HPDE6-E6E7 (cell line): Measurements from ENCODE around the gene CINP.
"Not testable (repeated sequence)": the region's sequence is repeated elsewhere in the genome, so short reads cannot be mapped to it uniquely, and the experiment has no call there.

Source experiments
- DNase-seq: peaks from one replicate; pipeline ENCODE4 v3.0.0; 2011; ENCODE audit warnings: missing footprints; ENCODE audit errors: extremely low spot score

CINP gene

DNA sequence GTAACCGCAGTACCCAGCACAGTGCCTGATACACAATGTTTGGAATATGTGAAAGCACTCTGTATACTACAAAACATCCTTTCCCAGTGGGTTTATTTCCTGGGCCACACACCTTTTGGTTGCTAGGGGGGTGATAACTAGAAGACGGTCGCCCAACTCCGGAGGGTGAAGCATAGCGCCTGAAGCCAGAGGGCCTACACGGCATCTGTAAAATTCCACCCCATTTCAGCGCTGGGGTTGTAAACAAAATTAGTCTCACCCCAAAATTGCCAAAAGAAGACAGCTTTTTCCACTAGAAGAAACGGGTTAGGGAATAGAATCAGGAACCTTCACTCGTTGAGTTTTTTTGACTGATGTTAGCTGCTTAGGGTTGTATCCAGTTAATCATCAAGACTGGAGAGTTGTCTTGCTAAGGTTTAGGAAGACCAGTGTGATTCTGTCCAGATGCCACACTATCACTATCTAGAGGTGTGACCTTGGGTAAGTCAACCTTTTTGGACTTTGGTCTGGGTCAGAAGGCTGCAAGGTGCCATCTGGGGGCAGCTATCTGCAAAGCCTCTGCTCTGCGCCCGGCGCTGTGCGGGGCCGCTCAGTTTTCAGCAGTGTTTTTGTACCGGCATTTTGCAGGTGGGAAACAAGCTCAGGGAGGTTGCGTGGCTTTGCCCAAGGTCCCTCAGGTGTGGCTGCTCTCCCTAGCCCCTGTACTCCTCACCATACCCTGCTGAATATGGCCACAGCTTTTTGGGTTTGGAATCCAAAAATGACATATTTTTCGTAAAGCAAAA, 41.8 kb downstream of the CINP start:
- no peak for DNase-seq

DNA sequence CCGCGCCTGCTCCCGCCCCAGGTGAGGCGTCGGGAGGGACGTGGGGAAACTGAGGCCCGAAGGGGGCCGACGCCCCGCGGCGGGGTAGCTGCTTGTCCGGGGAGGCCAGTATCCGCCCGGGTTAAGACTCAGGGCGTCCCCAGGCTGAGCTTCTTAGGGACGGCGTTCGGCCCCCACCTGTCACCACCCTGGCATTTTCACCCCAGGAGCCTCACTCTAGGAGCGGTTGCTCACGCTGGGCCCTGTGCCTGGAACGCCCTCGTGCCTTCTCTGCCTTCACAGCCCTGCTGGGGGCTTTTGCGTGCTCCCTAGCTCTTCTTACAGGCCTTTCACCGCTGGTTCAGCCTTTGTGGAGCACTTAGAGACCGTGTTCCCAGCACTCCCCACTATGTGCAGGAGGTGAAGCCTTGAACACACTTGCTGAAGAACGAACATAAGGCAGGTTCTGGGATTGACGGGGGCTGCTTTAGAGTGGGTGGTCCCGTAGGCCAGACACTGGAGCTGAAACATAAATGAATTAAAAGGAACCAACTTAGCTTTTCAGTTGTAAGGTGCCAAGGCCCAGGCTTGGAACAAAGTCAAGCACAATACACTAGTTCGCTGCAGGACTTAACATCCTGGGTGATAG, 42.5 kb downstream of the CINP start:
- DNase-seq, result no peak

DNA sequence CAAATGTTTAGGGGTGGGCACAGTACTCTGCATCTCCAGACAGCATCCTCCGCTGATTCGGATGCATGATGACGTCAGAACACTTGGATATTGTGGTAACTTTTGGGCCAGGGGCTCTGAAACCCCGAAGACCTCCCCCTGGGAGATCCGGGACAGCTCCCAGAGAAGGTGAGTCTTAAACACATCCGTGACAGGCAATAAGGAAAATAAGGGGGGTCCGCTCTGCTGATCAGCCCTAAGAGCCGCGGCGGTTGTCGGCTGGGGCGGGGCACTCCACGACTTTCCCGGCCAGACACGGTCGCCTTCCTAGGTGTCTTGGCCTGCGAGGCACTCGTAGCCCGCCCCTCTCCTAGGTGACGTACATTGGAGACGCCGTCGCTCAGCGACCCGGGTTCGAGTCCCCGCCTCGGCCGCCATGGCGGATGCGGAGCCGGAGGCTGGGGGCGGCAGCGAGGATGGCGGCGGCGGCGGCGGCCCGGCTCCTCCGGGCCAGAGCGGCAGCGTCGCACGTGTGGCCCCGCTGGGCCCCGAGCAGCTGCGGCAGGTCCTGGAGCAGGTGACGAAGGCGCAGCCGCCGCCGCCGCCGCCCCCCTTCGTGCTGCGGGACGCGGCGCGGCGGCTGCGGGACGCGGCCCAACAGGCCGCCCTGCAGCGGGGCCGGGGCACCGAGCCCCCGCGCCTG, 43.2 kb downstream of the CINP start, which contains the start of gene ZNF839:
Gene ZNF839 (plus strand): TSS at position 396 of the 682 bp plus-strand sequence. CDS start 20 bp downstream, at position 416.
- peak; percentile 82 for DNase-seq

DNA sequence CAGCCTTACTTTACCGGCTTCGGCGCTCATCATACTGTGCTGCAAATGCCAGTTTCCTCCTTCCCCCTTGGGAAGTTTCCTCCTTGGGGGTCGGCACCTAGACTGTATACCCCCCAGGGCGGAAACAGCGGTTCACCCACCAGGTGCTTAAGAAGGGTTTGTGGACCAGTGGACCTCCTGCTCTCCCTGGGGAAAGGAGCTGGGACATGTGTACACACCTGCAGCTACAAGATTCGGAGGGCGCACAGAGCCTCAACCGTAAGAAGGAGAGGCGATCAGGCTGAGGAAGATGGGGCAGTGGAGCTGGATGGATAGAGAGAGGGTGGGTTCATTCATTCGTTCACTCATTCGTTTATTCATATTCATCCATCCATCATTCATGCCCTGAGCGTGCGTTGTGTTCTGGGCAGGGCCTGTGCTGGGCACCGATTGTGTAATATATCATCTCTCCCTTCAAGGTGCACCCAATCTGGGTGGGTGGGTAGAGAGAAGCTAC, 43.9 kb downstream of the CINP start:
- DNase-seq, result no peak

DNA sequence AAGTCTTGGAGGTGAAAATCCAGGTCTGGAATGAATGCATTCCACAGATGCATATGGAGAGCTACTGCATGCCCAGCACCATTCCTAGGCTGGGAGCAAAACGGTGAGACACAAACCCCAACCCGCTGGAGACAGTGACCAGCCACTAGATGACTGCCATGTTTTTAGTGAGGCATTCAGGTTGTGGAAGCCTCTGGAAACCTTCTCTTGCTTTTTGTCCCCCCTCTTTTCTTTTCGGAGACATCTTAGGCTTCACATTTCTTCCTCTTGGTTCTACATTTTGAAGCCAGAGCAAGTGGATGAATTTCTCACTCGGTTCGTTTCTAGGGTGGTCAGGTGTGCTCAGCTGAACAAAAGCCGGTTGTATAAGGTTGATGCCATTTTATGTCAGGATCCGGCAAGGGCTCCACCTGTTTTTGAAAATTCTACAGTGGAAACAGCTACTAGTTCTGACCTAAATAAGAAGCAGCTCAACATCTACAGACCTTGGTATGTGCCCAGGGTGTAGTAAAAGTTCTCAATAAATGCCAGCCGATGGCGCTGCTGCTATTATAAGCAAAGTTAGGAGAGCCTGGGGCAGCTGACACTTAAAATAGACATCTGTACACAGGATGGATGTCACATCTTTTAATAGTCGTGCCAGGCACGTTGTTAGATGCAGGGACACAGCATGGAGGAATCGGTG, 45.0 kb downstream of the CINP start:
- no peak for DNase-seq

DNA sequence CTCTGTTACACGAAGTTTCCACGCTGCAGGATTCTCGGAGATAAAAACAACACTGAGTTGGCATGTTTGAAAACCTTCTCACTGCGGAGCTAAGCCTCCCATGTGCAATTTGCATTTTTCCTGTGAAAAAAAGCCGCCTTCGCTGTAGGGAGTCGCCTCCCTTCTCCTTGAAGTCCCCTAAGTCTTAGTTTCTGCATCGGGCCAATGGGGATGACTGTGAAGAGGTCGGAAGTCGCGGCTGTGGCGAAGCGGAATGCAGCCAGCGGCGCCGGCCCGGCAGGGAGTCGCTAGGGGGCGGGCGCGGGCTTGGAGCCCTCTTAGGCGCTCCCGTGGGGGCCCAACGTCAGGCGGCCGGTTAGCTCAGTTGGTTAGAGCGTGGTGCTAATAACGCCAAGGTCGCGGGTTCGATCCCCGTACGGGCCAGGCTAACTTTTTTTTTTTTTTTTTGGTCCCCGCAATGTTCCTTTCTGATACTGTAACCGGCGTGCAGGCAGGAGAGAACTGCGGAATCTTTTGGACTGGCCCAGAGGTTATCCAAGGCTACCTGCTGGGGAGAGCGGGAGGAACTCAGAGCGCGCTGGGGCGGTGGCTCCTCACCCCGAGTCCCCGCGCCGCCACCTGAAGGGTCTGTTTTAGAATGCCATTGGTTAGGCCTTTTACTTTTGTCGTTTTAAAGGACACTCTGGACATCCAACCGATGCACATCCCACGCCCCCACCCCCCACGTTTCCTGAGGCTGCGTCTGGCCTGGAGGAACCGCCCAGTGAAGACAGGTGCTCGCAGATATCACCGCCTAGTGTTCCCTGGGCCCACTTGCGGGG, 45.7 kb downstream of the CINP start:
- peak; percentile 82 for DNase-seq

DNA sequence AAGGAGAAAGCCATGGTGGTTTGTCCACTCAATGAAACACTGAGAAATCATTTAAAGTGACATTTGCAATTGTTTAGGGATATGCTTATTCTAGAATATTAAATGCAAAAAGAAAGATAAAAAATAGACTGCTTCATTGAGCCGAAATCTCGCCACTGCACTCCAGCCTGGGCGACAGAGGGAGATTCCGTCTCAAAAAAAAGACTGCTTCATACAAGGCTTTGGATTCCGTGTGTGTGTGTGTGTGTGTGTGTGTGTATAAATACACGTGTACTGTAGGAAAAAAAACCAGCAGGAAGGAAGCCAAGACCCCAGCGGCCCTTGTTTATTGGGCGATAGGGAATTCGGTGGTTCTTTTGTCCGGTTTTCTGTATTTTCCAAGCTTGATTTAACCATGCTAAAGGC, 46.4 kb downstream of the CINP start:
- no peak for DNase-seq

DNA sequence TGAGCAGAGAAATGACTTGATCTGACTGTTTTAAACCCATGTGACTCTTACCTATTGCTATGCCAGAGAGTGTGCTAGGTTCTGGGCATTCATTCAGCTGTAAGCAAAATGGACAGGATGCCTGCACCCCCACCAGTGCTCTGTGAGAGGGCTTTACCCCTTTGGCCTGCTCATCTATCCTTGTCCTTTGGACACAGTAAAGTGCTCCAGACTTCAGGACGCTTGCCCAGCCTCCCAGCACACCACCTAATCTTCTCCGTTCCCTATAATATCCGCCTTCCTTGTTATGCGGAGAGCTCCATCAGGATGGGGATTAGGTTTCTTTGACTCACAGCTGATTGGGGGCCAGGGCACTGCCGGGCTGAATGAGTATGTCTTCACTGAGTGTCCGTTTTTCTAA, 47.6 kb downstream of the CINP start:
- no peak for DNase-seq

DNA sequence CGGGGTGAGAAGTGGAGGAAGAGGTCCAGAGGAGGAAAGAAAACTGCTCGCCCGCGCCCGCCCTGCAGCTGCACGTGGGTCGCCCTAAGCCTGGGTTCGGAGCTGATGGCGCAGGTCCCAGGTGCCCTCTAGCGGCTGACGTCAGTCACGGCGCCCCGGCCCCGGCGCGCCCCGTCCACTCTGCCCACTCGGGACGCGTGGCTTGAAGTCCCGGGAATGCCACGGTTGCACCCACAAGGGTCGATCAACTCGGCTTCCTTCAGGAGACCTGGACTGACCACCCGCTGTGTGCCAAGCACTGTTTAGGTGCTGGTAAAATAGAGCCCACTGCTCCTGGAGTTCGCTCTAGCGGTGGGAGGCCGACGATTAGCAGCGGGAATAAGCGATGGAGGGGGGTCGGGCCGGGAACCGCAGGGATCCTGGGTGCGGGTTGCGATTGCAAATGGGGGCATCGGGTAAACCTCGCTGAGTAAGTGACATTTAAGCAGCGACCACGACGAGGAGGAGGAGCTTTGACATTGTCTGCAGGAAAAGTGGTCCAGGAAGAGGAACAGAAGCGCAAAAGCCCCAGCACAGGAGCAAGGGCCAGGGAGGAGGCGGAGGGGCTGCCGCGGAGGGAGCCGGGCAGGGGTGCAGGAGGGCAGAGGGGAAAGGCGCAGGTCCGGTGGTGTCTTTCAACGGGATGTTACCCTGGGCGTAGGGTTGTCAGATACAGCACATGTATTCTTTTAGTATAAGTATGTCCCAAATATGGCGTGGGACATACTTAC, 48.3 kb downstream of the CINP start:
- peak; percentile 74 for DNase-seq

DNA sequence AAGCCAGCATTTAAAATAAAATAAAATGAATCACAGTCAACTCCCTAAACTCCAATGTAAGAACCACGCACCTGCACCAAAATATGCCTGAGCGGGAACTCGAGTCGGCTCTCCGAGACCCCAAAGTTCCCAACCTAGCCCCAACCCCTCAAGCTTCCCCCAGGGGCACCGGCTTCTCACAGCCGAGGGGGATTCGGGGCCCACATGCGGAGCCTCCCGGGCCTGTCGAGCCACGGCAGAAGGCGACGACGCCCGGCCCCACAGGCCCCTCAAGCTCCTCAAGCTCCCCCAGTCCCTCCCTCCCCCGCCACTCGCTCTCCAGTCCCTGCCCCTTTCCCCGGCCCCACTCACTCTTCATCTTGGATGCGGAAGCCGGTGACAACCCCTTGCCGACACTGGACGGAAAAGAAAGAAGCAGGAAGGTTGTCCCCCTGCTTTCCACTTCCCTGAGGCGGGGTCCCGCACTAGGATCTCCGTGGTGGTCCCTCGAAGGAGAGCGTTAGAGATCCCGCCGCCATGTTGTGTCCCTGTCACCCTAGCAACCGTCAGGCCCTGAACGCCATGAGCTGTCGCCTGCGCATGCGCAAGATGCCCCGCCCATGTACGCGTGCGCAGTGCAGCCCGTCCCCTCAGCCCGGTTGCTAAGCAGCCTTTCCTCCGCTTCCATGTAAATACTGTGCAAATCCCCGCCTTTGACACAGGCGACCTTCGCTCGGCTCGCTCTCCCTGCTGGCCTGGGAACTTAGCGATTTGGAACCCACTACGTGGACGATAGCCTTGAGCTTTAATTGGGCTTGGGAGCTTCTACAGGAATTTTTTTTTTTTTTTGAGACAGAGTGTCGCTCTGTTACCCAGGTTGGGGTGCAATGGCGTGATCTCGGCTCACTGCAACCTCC, 57.8 kb downstream of the CINP start, which contains the start of gene MOK:
Gene MOK (minus strand): TSS at position 554 of the 896 bp plus-strand sequence. CDS start 196 bp downstream, at position 358.
- peak; percentile 99 for DNase-seq

DNA sequence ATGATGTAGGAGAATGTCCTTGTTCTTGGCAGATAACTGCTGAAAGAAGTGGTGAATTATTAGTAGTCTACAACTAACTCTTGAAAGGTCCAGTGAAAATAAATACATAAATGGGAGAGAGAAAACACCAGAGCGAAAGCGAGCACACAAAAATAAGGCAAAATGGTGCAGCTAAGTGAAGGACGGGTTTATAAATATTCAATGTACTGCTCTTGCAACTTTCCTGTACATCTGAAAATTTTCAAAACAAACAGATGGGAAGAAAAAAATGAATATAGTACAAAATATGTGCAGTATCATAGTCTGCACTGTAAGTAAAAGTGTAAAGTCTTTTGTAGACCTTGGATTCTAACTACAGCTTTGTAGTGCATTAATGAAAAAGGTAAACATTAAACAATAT, 59.0 kb downstream of the CINP start:
- DNase-seq, result no peak

DNA sequence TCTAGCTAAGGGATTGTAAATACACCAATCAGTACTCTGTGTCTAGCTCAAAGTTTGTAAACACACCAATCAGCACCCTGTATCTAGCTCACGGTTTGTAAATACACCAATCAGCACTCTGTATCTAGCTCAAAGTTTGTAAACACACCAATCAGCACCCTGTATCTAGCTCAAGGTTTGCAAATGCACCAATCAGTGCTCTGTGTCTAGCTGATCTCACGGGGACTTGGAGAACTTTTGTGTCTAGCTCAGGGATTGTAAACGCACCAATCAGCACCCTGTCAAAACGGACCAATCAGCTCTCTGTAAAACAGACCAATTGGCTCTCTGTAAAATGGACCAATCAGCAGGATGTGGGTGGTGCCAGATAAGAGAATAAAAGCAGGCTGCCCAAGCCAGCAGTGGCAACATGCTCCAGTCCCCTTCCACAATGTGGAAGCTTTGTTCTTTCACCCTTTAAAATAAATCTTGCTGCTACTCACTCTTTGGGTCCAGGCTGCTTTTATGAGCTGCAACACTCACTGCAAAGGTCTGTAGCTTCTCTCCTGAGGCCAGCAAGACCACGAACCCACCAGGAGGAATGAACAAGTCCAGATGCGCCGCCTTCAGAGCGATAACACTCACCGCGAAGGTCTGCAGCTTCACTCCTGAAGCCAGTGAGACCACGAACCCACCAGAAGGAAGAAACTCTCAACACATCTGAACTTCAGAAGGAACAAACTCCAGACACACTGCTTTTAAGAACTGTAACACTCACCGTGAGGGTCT, 64.2 kb downstream of the CINP start:
- DNase-seq, result not testable (repeated sequence)
